ENCODE results near the gene B3GAT1. TPM values are rescaled to one million over a fixed set of nuclear protein-coding genes. Genes with fewer than 3 reads are reported as not detected.

The B3GAT1 gene
- total RNA-seq, 1 donor from 2014 or later = 1.9 TPM

- H4K20me1 ChIP-seq (ENCODE audit: insufficient read depth, low read length) = no peaks in the 10 kb centered on the region
- Mint-ChIP-seq H3K9me3 (ENCODE audit: unreplicated experiment) (peaks cover 2% of the 10 kb centered on the region), H3K4me3 (ENCODE audit: unreplicated experiment) (no peak overlapping the region), H3K27ac (ENCODE audit: unreplicated experiment) (no peak overlapping the region), H3K27me3 (ENCODE audit: low read depth, unreplicated experiment) (peaks cover 43% of the 10 kb centered on the region), H3K36me3 (ENCODE audit: low read depth, unreplicated experiment) (no peaks in the 10 kb centered on the region), H3K4me1 (ENCODE audit: low read depth, unreplicated experiment) (no peaks in the 10 kb centered on the region)
- H3K4me1 ChIP-seq (ENCODE audit: insufficient read depth, low read length) = no peaks in the 10 kb centered on the region
- H3K4me3 ChIP-seq (ENCODE audit: insufficient read depth, low read depth, low read length) = no peak overlapping the region
- H2AFZ ChIP-seq (ENCODE audit: low read depth, low read length) = no peak overlapping the region
- no peaks in the 10 kb centered on the region for H3K36me3 ChIP-seq (ENCODE audit: insufficient read depth, low read length)
- H3K9me3 ChIP-seq (ENCODE audit: insufficient read depth, low read depth, low read length) = no peaks in the 10 kb centered on the region
- FAIRE-seq (no peak), DNase-seq (ENCODE audit: low read depth) (no peak)
- H3K27ac ChIP-seq (ENCODE audit: low read depth, low read length) = no peak overlapping the region
- no peak overlapping the region for H3K4me2 ChIP-seq (ENCODE audit: low read length)
- H3K79me2 ChIP-seq (ENCODE audit: insufficient read depth, low read length) = no peaks in the 10 kb centered on the region
- H3K9ac ChIP-seq (ENCODE audit: low read length) = no peak overlapping the region
- TF ChIP-seq EZH2 (IDR thresholded peaks at IDR 0.05; ENCODE audit: insufficient read depth, low read length) = no peak
- no peak for TF ChIP-seq CTCF (IDR thresholded peaks at IDR 0.05; ENCODE audit: insufficient read depth, low read depth, low read length)
- H3K27me3 ChIP-seq (ENCODE audit: insufficient read depth, low read length) = peaks cover 22% of the 10 kb centered on the region
Measured at GRCh38 chr11:134334796-134335571, 77.1 kb downstream of the B3GAT1 start.

GRCh38 chr11:134333946-134334345 is 78.1 kb downstream of the B3GAT1 start:
- Histone ChIP-seq H3K27ac (ENCODE audit: low read depth, low read length) (no peak overlapping the region), H3K4me1 (ENCODE audit: insufficient read depth, low read length) (no peaks in the 10 kb centered on the region), H3K9me3 (ENCODE audit: insufficient read depth, low read depth, low read length) (no peaks in the 10 kb centered on the region), H3K27me3 (ENCODE audit: insufficient read depth, low read length) (peaks cover 22% of the 10 kb centered on the region), H3K9ac (ENCODE audit: low read length) (no peak overlapping the region), H3K4me3 (ENCODE audit: insufficient read depth, low read depth, low read length) (no peak overlapping the region), H3K36me3 (ENCODE audit: insufficient read depth, low read length) (no peaks in the 10 kb centered on the region), H2AFZ (ENCODE audit: low read depth, low read length) (no peak overlapping the region), H3K4me2 (ENCODE audit: low read length) (no peak overlapping the region), H4K20me1 (ENCODE audit: insufficient read depth, low read length) (no peaks in the 10 kb centered on the region), H3K79me2 (ENCODE audit: insufficient read depth, low read length) (no peaks in the 10 kb centered on the region)
- FAIRE-seq (no peak), DNase-seq (ENCODE audit: low read depth) (no peak)
- no peak overlapping the region for H3K4me3 Mint-ChIP-seq (ENCODE audit: unreplicated experiment)
- peaks cover 40% of the 10 kb centered on the region for H3K27me3 Mint-ChIP-seq (ENCODE audit: low read depth, unreplicated experiment)
- no peak overlapping the region for H3K27ac Mint-ChIP-seq (ENCODE audit: unreplicated experiment)
- no peak for TF ChIP-seq EZH2 (IDR thresholded peaks at IDR 0.05; ENCODE audit: insufficient read depth, low read length)
- TF ChIP-seq CTCF (IDR thresholded peaks at IDR 0.05; ENCODE audit: insufficient read depth, low read depth, low read length) = no peak
- no peaks in the 10 kb centered on the region for H3K4me1 Mint-ChIP-seq (ENCODE audit: low read depth, unreplicated experiment)
- peaks cover 2% of the 10 kb centered on the region for H3K9me3 Mint-ChIP-seq (ENCODE audit: unreplicated experiment)
- H3K36me3 Mint-ChIP-seq (ENCODE audit: low read depth, unreplicated experiment) = no peaks in the 10 kb centered on the region

GRCh38 chr11:134333312-134333711 is 78.7 kb downstream of the B3GAT1 start:
- FAIRE-seq (no peak), DNase-seq (ENCODE audit: low read depth) (no peak)
- H3K4me2 ChIP-seq (ENCODE audit: low read length) = no peak overlapping the region
- H3K36me3 Mint-ChIP-seq (ENCODE audit: low read depth, unreplicated experiment) = no peaks in the 10 kb centered on the region
- no peaks in the 10 kb centered on the region for H3K9me3 ChIP-seq (ENCODE audit: insufficient read depth, low read depth, low read length)
- H3K27me3 Mint-ChIP-seq (ENCODE audit: low read depth, unreplicated experiment) = peaks cover 39% of the 10 kb centered on the region
- H3K27ac Mint-ChIP-seq (ENCODE audit: unreplicated experiment) = no peak overlapping the region
- peaks cover 22% of the 10 kb centered on the region for H3K27me3 ChIP-seq (ENCODE audit: insufficient read depth, low read length)
- H3K9me3 Mint-ChIP-seq (ENCODE audit: unreplicated experiment) = peaks cover 2% of the 10 kb centered on the region
- no peak overlapping the region for H3K4me3 Mint-ChIP-seq (ENCODE audit: unreplicated experiment)
- TF ChIP-seq CTCF (IDR thresholded peaks at IDR 0.05; ENCODE audit: insufficient read depth, low read depth, low read length) (no peak), EZH2 (IDR thresholded peaks at IDR 0.05; ENCODE audit: insufficient read depth, low read length) (no peak)
- no peaks in the 10 kb centered on the region for H3K36me3 ChIP-seq (ENCODE audit: insufficient read depth, low read length)
- no peak overlapping the region for H3K4me3 ChIP-seq (ENCODE audit: insufficient read depth, low read depth, low read length)
- H2AFZ ChIP-seq (ENCODE audit: low read depth, low read length) = no peak overlapping the region
- no peaks in the 10 kb centered on the region for H3K79me2 ChIP-seq (ENCODE audit: insufficient read depth, low read length)
- H3K9ac ChIP-seq (ENCODE audit: low read length) = no peak overlapping the region
- H3K4me1 Mint-ChIP-seq (ENCODE audit: low read depth, unreplicated experiment) = no peaks in the 10 kb centered on the region
- H3K4me1 ChIP-seq (ENCODE audit: insufficient read depth, low read length) = no peaks in the 10 kb centered on the region
- no peaks in the 10 kb centered on the region for H4K20me1 ChIP-seq (ENCODE audit: insufficient read depth, low read length)
- no peak overlapping the region for H3K27ac ChIP-seq (ENCODE audit: low read depth, low read length)
